ENCODE results near the gene SLC39A12. TPM values are rescaled to one million over a fixed set of nuclear protein-coding genes. Genes with fewer than 3 reads are reported as not detected.

SLC39A12 gene
- total RNA-seq, 1 experiment from 2014 or later, result 0.03 TPM

DNA sequence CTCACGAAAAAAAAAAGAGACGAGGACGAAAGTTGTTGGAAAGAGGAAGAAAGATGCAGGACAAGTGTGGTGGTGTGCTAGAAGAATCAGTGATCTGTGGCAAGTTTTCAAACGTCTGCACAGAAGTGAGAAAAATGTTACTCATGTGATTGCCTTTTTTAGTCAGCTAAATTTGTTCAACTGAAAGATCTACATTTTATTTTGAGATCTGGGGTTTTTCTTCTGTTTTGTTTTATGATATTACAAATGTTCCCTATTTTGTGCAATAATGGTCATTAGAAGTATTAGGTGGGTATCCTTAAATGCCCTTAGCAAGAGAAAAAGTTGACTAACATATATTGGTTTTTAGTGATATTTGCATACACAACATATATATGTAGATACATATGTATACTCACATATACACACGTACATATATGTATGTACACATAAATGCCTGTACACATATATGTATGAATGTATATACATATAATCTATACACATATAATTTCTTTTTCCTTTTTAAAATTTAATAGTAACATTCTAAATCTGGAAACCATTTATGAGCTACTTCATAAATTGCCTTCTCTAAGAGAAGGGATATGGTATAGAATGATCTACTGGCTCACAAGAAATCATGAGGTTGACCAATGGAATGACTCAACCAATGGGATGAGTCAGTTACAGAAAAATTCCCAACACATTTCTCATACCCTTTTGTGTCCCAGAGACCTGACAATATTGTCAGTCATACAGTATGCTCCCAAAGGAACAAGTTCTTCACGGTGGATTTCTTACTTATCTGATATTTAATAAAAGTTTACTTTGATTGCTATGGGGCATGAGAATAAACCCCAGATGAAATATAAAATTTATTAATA lies 38.4 kb downstream of the SLC39A12 start:
- no peaks in the 10 kb centered on the region for H3K27me3 ChIP-seq (ENCODE audit: control insufficient read depth, insufficient read depth, low read length)
- H3K4me3 ChIP-seq (ENCODE audit: insufficient read depth, low read depth, low read length), result no peak overlapping the region
- H3K36me3 ChIP-seq (replicated peaks; ENCODE audit: control insufficient read depth, insufficient read depth, low read length), result no peaks in the 10 kb centered on the region
- no peak for DNase-seq

DNA sequence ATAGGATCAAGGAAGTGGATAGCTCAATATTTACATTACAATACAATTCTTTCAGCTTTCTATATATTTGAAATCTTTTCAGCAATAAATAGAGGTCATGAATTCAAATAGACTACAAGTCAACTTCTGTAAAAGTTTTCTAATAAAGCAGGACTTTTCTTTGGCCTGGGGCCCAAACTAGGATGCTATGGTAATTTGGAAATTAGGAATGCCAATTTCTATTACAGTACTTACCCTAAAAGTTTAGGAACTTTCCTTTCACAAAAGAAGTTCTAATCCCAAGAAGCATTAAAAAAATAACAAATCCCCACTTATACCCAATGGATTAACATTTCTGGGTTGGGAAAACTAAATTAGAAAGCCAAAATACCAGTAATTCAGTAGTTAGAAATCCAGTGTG lies 40.5 kb downstream of the SLC39A12 start:
- Histone ChIP-seq H3K4me3 (ENCODE audit: insufficient read depth, low read depth, low read length) (no peak overlapping the region), H3K27me3 (ENCODE audit: control insufficient read depth, insufficient read depth, low read length) (no peaks in the 10 kb centered on the region), H3K36me3 (replicated peaks; ENCODE audit: control insufficient read depth, insufficient read depth, low read length) (no peaks in the 10 kb centered on the region)
- DNase-seq, result no peak

DNA sequence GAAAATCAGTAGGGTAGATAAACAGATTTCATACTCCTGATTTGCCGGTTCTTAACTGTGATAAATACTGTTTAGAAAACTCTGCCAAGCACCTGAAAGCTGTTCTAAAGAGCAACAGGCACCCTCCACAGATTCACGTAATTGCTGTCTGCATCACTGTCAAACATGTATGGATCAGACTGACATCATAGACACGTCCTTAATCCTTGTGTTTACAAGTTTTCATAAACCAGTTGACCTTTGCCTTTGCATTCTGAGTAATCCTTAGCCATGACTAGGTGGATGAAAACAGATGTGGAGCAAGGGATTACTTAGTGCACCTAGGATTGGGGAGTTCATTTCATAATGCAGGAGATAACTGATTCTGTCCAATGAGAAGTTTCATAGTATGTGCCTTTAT lies 41.6 kb downstream of the SLC39A12 start:
- Histone ChIP-seq H3K36me3 (replicated peaks; ENCODE audit: control insufficient read depth, insufficient read depth, low read length) (no peaks in the 10 kb centered on the region), H3K4me3 (ENCODE audit: insufficient read depth, low read depth, low read length) (no peak overlapping the region), H3K27me3 (ENCODE audit: control insufficient read depth, insufficient read depth, low read length) (no peaks in the 10 kb centered on the region)
- no peak for DNase-seq

DNA sequence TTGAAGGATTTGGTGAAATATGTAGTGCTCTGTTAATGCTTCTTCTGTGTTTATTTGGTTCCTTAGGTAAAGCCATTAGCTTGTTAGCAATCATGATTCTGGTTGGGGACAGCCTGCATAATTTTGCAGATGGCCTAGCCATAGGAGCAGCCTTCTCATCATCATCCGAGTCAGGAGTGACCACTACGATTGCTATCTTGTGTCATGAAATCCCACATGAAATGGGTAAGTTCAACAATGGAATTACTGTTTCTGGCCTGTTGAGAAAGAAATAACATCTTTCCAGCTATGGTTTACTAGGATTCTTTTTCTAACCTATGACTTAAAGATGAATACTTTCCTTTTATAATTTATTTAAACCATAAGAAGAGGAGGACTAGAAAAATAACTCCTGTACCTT lies 48.9 kb downstream of the SLC39A12 start:
- no peak for DNase-seq
- Histone ChIP-seq H3K27me3 (ENCODE audit: control insufficient read depth, insufficient read depth, low read length) (no peaks in the 10 kb centered on the region), H3K36me3 (replicated peaks; ENCODE audit: control insufficient read depth, insufficient read depth, low read length) (no peaks in the 10 kb centered on the region), H3K4me3 (ENCODE audit: insufficient read depth, low read depth, low read length) (no peak overlapping the region)

DNA sequence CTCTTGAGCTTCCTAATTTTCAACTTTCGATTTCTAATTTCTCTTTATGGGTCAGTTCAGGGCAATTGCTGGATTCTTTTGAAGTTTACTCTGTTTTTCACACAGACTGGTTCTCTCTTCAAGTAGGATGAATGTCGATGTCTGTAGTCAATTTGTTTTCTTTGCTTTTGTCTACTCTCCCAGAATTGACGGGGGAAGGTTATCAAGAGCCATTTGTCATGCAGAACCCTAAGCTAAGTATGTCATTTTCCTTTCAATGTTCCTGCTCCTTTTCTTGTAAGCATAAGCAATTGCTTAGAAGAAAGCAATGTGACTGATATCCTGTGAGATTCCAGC lies 53.7 kb downstream of the SLC39A12 start:
- Histone ChIP-seq H3K27me3 (ENCODE audit: control insufficient read depth, insufficient read depth, low read length) (no peaks in the 10 kb centered on the region), H3K4me3 (ENCODE audit: insufficient read depth, low read depth, low read length) (no peak overlapping the region), H3K36me3 (replicated peaks; ENCODE audit: control insufficient read depth, insufficient read depth, low read length) (no peaks in the 10 kb centered on the region)
- no peak for DNase-seq

DNA sequence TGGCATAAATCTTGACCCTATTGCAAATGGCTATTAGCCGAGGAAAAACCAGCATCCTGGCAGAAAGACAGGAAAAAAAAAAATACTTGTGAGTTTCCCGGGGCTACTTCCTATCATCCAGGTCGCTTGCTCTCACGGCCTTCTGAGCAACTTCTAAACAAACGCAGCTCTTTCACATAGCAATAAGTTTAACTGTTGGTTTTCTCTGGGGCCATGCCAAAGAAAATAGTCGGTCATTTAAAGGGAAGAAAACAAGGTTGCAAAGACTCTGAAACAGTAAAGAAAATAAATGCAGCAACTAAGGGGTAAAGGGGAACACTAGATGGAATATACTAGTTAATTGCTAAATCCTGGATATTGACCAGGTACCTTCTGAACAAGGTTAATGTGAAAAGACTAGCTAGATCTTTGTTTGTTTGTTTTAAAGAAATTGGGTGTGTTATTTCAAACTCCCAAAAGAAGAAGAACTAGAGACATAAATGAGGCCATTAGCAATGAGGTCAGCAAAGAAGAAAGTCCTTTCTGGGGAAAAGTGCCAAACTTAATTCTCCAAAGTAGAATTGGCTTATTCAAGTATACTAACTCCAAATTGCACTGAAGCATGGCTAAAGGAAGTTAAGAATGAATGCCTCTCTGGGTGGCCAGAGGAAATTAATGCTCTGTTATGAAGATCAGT lies 54.2 kb downstream of the SLC39A12 start:
- Histone ChIP-seq H3K27me3 (ENCODE audit: control insufficient read depth, insufficient read depth, low read length) (no peaks in the 10 kb centered on the region), H3K4me3 (ENCODE audit: insufficient read depth, low read depth, low read length) (no peak overlapping the region), H3K36me3 (replicated peaks; ENCODE audit: control insufficient read depth, insufficient read depth, low read length) (no peaks in the 10 kb centered on the region)
- DNase-seq, result no peak

DNA sequence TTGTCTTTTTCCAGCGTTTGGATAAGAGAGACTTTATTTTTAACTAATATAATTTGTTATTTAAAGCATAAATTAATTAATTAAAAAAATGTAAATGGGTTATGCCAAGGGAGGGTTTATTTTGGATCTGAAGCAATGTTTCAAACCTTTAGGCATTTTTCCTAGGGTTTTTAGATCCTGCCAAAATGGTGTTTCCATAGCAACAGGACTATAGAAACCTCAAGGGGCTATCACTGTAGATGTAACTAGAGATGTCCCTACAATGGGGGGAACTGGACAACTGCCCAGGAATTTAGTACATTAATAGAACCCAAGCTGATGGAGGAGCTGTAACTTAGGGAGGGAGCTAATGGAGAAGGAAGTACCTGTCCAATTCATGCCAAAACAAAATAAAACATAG lies 57.3 kb downstream of the SLC39A12 start:
- H3K27me3 ChIP-seq (ENCODE audit: control insufficient read depth, insufficient read depth, low read length), result no peaks in the 10 kb centered on the region
- no peak for DNase-seq
- H3K36me3 ChIP-seq (replicated peaks; ENCODE audit: control insufficient read depth, insufficient read depth, low read length), result no peaks in the 10 kb centered on the region
- H3K4me3 ChIP-seq (ENCODE audit: insufficient read depth, low read depth, low read length), result no peak overlapping the region

DNA sequence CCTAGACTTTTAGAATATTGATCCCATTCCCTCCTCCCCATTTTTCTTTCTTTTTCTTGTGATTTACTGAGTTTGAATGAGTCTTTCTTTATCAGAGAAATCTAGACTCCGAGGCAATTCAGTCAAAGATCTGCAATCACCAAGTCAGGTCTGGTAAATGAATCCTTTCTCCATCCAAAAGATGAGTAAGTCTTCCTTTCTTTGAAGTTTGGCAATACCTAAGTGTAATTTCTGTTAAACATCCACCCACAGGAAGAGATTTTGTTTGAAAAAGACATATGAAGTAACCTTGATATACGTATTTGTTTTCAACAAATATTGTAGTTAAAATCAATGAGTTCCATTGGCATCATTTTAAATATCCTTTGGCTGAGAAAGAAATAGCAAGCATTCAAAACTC lies 58.3 kb downstream of the SLC39A12 start:
- no peak overlapping the region for H3K4me3 ChIP-seq (ENCODE audit: insufficient read depth, low read depth, low read length)
- DNase-seq, result no peak
- no peaks in the 10 kb centered on the region for H3K36me3 ChIP-seq (replicated peaks; ENCODE audit: control insufficient read depth, insufficient read depth, low read length)
- H3K27me3 ChIP-seq (ENCODE audit: control insufficient read depth, insufficient read depth, low read length), result no peaks in the 10 kb centered on the region

DNA sequence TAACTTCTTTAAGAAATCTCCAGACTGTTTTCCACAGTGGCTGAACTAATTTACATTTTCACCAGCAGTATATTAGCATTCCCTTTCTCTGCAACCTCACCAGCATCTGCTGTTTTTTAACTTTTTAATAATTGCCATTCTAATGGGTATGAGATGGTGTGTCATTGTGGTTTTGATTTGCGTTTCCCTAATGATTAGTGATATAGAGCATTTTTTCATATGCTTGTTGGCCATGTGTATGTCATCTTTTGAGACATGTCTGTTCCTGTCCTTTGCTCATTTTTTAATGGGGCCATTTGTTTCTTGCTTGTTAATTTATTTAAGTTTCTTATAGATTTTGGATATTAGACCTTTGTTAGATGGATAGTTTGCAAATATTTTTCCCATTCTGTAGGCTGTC lies 68.8 kb downstream of the SLC39A12 start:
- DNase-seq, result no peak
- Histone ChIP-seq H3K27me3 (ENCODE audit: control insufficient read depth, insufficient read depth, low read length) (no peaks in the 10 kb centered on the region), H3K4me3 (ENCODE audit: insufficient read depth, low read depth, low read length) (no peak overlapping the region), H3K36me3 (replicated peaks; ENCODE audit: control insufficient read depth, insufficient read depth, low read length) (no peaks in the 10 kb centered on the region)

DNA sequence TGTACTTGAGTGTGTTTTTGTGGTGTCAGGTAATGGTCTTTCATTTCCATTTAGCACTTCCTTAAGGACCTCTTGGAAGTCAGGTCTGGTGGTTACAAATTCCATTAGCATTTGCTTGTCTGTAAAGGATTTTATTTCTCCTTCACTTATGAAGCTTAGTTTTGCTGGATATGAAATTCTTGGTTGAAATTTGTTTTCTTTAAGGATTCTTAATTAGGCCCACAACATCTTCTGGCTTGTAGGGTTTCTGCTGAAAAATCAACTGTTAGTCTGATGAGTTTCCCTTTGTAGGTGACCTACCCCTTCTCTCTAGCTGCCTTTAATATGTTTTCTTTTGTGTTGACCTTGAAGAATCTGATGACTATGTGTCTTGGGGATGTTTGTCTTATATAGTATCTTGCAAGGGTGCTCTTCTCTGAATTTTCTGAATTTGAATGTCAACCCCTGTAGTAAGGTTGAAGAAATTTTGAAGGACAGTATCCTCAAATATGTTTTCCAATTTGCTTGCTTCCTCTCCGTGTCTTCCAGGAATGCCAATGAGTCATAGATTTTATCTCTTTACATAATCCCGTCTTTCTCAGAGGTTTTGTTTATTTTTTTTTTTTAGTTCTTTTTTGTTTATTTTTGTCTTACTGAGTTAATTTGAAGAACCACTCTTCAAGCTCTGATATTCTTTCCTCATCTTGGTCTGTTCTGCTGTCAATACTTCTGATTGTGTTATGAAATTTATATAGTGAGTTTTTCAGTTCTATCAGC lies 70.2 kb downstream of the SLC39A12 start:
- Histone ChIP-seq H3K36me3 (replicated peaks; ENCODE audit: control insufficient read depth, insufficient read depth, low read length) (no peaks in the 10 kb centered on the region), H3K4me3 (ENCODE audit: insufficient read depth, low read depth, low read length) (no peak overlapping the region), H3K27me3 (ENCODE audit: control insufficient read depth, insufficient read depth, low read length) (no peaks in the 10 kb centered on the region)
- DNase-seq, result no peak

DNA sequence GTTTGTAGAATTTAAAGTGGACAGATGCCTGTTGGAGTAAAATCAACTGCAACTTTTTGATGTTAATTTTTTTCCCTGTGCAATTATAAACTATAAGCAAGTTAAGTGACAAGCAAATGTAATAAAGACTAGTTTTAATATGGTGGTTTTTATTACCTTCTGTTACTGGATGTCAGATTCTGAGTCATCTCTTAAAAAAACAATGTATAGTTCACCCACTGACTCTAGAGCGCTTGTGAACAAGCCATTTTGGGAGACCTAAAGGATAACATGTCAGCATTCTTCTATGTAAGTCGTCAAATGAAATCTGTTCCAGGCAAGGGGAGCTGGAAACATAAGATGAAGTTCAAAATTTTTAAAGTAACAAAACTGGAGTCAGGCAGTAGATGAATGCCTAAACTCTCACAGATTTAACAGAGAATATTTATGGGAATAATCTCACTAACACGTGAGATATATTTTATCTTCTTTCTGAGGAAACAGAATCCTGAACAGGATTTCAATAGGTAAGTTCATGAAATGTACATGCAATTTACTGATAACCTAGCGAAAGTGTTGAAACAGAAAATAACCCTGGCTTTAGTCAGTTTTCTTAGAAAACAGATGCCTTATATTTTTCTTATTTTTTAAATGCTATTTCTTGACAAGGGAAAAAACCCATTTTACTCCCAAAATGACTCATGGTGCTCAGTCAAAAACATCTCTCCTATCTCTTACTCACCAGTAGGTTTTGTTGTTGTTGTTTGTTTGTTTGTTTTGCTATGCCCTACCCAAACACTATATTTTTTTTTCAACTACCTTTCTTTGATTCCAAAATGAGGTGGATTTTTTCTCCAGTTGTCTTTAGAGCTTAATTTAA lies 91.7 kb downstream of the SLC39A12 start:
- DNase-seq, result no peak
- Histone ChIP-seq H3K4me3 (ENCODE audit: insufficient read depth, low read depth, low read length) (no peak overlapping the region), H3K27me3 (ENCODE audit: control insufficient read depth, insufficient read depth, low read length) (no peaks in the 10 kb centered on the region), H3K36me3 (replicated peaks; ENCODE audit: control insufficient read depth, insufficient read depth, low read length) (no peaks in the 10 kb centered on the region)

DNA sequence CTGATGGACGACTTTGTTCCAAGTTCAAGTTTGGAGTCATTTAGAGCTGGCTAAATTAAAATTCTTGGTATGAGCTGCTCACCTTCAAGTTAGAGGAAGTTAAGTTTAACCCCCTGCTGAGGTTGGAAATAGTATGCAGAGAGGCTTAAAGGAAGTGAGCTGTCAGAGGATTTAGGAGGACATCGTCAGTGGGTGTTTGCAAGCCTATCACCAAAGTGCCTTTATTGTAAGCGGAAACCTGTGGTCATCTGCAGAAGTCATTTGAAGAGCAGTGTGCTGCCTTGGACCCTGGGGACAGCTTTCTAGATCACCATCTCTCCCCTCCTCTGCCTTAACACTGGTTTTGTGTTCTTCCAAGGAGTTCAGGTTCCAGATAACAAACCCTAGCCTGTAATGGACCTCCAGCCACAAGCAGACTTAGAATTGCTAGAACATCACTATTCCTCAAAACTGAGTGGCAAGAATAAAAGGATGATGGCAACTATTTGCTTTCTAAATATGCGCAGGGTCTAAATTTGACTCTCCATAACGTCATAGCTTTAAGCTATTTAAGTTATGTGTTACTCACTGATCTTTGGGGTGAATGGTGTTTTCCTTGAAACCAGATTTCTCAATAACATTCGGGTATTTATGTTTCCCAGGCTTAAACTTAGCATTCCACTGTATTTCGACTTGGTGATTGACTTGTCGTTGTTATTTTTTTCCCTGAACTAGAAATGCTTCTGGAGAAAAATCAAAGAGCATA lies 93.4 kb downstream of the SLC39A12 start:
- DNase-seq, result no peak
- H3K36me3 ChIP-seq (replicated peaks; ENCODE audit: control insufficient read depth, insufficient read depth, low read length), result no peaks in the 10 kb centered on the region
- H3K27me3 ChIP-seq (ENCODE audit: control insufficient read depth, insufficient read depth, low read length), result no peaks in the 10 kb centered on the region
- no peak overlapping the region for H3K4me3 ChIP-seq (ENCODE audit: insufficient read depth, low read depth, low read length)

DNA sequence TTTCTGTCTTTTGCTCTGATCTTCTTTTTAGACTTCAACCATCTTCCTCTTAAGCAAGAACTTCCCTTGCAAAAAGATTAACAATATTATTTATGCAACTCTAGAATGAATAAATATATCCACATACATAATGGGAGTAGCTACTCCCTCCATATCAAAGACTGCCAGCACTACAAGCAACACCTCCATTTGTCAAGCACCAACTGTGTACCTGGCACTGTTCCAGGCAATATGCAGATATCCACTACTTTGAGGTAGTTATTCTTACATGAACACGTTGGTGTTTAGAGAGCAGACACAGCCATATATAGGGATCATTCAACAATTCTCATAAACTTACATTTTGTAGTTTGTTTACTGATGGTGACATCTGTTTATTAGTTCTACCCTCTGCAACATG lies 104.9 kb downstream of the SLC39A12 start:
- H3K4me3 ChIP-seq (ENCODE audit: insufficient read depth, low read depth, low read length), result no peak overlapping the region
- no peaks in the 10 kb centered on the region for H3K36me3 ChIP-seq (replicated peaks; ENCODE audit: control insufficient read depth, insufficient read depth, low read length)
- DNase-seq, result no peak
- no peaks in the 10 kb centered on the region for H3K27me3 ChIP-seq (ENCODE audit: control insufficient read depth, insufficient read depth, low read length)

All from H7 (cell line).